GM13977 (cell line): Measurements from ENCODE around the gene MYO10.

Experiments
- DNase-seq: peaks from one replicate; pipeline ENCODE4 v3.0.0; 2012; ENCODE audit warnings: low spot score
- in situ Hi-C: fragments of 300-500 bp; cut with MboI; formaldehyde crosslinking; loops from one replicate; pipeline ENCODE4 v1.12.0; 2022; ENCODE audit warnings: low sequenced_read_pairs, low pct_unique_long_range_greater_than_20kb, mixed read lengths, inconsistent platforms; ENCODE audit not compliant: unreplicated experiment
- TF ChIP-seq, protein P1 (sequence below): IDR thresholded peaks from 2 replicates; pipeline ENCODE4 v1.5.1; 2012; ENCODE audit warnings: mild to moderate bottlenecking, control low read depth; ENCODE audit not compliant: insufficient read depth; ENCODE audit errors: extremely low read depth, missing control alignments

The MYO10 gene

DNA sequence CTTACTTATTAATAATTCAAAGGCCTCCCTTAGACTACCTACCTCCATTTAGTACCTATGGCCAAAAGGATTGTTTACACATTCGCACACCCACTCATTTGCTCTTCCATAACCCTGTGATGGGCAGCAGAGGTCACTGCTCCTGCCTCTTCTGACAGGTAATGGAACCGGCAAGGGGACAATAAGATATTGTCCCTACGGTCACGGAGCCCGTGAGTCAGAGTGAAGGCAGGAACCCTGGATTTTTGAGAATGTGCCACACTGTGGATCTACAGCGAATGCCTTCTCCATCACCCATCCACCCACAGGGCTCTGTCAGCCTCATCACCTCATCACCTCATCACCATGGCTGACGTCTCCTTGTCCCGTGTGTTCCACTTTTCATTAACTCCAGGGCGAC is 132.3 kb downstream of the MYO10 start:
- in situ Hi-C loops, result no loop called here
- TF ChIP-seq, protein P1, sequence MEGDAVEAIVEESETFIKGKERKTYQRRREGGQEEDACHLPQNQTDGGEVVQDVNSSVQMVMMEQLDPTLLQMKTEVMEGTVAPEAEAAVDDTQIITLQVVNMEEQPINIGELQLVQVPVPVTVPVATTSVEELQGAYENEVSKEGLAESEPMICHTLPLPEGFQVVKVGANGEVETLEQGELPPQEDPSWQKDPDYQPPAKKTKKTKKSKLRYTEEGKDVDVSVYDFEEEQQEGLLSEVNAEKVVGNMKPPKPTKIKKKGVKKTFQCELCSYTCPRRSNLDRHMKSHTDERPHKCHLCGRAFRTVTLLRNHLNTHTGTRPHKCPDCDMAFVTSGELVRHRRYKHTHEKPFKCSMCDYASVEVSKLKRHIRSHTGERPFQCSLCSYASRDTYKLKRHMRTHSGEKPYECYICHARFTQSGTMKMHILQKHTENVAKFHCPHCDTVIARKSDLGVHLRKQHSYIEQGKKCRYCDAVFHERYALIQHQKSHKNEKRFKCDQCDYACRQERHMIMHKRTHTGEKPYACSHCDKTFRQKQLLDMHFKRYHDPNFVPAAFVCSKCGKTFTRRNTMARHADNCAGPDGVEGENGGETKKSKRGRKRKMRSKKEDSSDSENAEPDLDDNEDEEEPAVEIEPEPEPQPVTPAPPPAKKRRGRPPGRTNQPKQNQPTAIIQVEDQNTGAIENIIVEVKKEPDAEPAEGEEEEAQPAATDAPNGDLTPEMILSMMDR, result no peak
- no peak for DNase-seq

DNA sequence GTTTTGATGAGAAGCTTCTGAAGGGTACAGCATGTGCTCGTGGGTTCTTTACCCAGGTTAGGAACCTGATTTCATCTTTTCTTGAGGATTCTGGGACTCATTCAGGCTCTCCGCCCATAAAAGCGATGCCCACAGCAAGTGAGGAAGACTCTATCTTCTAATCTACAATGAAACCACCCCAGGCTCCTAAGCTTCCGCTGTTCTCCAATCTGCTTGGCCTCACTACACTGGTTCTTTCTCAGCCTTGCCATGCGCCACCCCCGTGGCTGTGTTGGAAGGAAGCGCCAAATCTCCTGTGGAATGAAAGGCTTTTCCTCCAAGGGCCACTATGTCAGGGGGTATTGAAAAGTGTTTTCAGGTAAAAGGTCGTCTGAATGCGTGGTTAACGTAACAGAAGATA is 135.6 kb downstream of the MYO10 start:
- in situ Hi-C loops, result no loop called here
- DNase-seq, result no peak
- TF ChIP-seq, protein P1, result no peak

DNA sequence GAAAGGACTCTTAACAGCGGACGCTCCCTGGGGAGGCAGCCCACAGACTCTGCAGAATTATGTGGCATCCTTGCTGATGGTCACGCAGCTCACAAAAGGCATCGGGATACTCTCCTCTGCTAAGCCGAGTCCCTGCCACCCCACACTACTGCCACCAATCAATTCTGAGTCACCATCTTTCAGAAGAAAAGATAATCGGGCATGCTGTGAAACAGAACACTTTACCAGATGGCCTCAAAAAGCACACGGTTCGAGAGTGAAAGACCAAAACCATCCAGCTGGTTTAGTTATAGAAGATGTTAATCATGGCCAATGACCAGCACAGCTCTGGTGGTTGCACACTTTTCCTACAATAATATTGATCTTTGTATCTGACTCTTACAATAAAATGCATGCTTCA is 136.3 kb downstream of the MYO10 start:
- TF ChIP-seq, protein P1, result no peak
- in situ Hi-C loops, result loop anchor here (25.0 kb wide), 1 partner anchor 388 kb away; no protein-coding TSS in a partner anchor
- no peak for DNase-seq

DNA sequence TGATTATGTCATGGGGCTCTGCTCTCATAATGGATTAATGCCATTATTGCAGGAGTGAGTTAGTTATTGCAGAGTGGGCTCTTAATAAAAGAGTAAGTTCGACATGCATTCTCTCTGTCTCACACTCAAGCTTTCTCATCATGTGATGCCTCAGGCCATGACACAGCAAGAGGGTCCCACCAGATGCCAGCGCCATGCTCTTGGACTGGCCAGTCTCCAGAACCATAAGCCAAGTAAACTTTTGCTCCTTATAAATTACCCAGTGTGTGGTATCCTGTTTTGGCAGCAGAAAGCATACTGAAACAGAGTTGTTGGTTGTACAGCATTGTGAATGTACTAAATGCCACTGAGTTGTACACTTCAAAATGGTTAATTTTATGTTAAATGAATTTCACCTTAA is 138.1 kb downstream of the MYO10 start:
- TF ChIP-seq, protein P1, result no peak
- in situ Hi-C loops, result loop anchor here (25.0 kb wide), 1 partner anchor 389 kb away; no protein-coding TSS in a partner anchor
- DNase-seq, result no peak

DNA sequence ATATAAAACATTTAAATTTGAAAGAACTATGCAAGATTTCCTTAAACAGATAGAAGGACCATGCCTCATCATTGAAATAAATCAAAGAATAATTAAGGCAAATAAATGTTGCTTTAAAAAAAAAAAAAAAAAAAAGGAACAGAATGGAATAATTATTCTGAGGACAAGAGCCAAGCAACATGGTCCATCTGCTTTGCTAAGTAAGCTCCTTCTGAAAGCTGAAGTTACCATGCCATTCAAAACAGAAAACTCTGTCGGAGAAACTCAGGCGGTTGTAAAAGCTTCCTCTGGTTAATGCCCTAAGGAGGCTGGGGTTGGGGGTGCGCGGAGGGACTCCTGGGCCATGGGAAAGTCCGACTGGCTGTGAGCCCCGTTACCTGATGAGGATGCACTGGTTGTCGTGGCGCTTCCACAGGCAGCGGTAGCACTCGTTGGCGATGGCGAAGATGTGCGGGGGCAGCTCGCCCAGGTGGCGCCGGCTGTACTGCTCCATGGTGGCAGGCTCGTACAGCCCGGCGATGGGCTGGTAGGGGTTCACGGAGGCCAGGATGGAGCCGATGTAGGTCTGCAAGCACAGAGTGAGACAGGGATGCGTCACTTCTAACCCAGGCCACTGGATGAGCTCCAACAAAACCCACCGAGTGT is 141.7 kb downstream of the MYO10 start:
- TF ChIP-seq, protein P1, result no peak
- in situ Hi-C loops, result loop anchor here (25.0 kb wide), 1 partner anchor 393 kb away; no protein-coding TSS in a partner anchor
- DNase-seq, result no peak

DNA sequence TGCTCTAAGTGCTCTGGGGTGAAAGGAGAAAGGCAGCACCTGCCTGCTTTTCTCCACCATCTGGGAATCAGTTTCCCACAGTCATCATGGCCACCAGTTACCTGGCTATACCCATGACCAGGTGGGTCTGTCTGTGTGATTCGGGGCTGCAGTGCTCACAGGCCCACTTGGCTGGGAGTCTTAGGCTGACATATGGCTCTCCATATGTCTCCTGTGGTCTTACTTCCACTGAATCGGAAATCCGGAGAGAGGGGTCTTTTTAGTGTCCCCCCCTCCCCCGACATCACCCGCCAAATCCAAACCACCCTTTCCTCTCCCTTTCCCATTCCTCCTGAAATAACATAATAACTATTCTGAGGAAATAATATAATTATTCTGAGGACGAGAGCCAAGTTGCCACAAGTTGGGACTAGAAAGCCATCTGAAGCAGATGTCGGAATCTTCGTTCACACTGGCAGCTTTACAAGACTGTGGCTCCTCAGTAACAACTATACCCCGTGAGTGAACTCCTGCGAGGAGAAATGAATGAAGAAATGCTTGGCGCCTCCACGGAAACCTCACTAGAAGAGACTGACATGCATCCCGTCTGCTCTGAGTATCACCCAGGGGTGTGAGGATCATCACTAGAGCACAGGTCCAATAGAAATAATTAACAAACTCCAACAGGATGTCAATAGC is 143.4 kb downstream of the MYO10 start:
- TF ChIP-seq, protein P1, result no peak
- DNase-seq, result no peak
- in situ Hi-C loops, result loop anchor here (25.0 kb wide), 1 partner anchor 395 kb away; no protein-coding TSS in a partner anchor
